Raji (cell line): ENCODE results near the gene ZNF580.
A peak's percentile ranks its signal among the peaks of the same experiment; 100 is the strongest.

Experiments used
- POLR2A ChIP-seq: IDR thresholded peaks from 2 replicates; pipeline ENCODE4 v1.6.1; 2011; ENCODE audit warnings: low read depth, low read length, control low read depth; ENCODE audit not compliant: insufficient read depth

Gene ZNF580

GRCh38 chr19:55617426-55617825 lies 23.4 kb upstream of the ZNF580 start:
- TF ChIP-seq POLR2A, result no peak

- TF ChIP-seq POLR2A, result no peak
These were observed 22.4 kb upstream of the ZNF580 start for GRCh38 chr19:55618426-55618825.

GRCh38 chr19:55619286-55619685 lies 21.5 kb upstream of the ZNF580 start:
- no peak for TF ChIP-seq POLR2A

GRCh38 chr19:55620410-55621204 lies 20.2 kb upstream of the ZNF580 start:
- TF ChIP-seq POLR2A, result no peak

GRCh38 chr19:55621205-55621672 lies 19.6 kb upstream of the ZNF580 start:
- no peak for TF ChIP-seq POLR2A

GRCh38 chr19:55621673-55622231 lies 19.1 kb upstream of the ZNF580 start:
- TF ChIP-seq POLR2A, result no peak

GRCh38 chr19:55622242-55622969 lies 18.4 kb upstream of the ZNF580 start:
- no peak for TF ChIP-seq POLR2A

GRCh38 chr19:55623130-55623529 lies 17.7 kb upstream of the ZNF580 start:
- TF ChIP-seq POLR2A, result no peak

GRCh38 chr19:55623561-55623960 lies 17.2 kb upstream of the ZNF580 start:
- no peak for TF ChIP-seq POLR2A

GRCh38 chr19:55624109-55625003 lies 16.4 kb upstream of the ZNF580 start, which contains the start of gene ZNF784:
ZNF784 (minus strand) TSS chr19:55624566; CDS start chr19:55624561, 5 bp downstream.
- peak; percentile 42 for TF ChIP-seq POLR2A

GRCh38 chr19:55625004-55625326 lies 15.8 kb upstream of the ZNF580 start:
- no peak for TF ChIP-seq POLR2A

- TF ChIP-seq POLR2A, result no peak
These were observed 14.5 kb upstream of the ZNF580 start for GRCh38 chr19:55626350-55626749.

- no peak for TF ChIP-seq POLR2A
These were observed 8.4 kb upstream of the ZNF580 start for GRCh38 chr19:55632463-55632834.

GRCh38 chr19:55633861-55634260 lies 6.9 kb upstream of the ZNF580 start:
- no peak for TF ChIP-seq POLR2A

- TF ChIP-seq POLR2A, result no peak
These were observed 5.5 kb upstream of the ZNF580 start for GRCh38 chr19:55635334-55635717.
